Endothelial cell of umbilical vein (primary cell): ENCODE results near the gene SLC4A11. TPM values are rescaled to one million over a fixed set of nuclear protein-coding genes. Genes with fewer than 3 reads are reported as not detected.

Experiments used
- BruUV-seq: library from RNA; stranded (reverse); fragments of 400-500 nt; replicated peaks from 2 replicates; lab custom pipeline; 2021; lab: Mats Ljungman, UMichigan
- CTCF ChIA-PET: fragments of 300-600, 350-600 bp; sonication (Branson Sonifier 250); formaldehyde crosslinking; loops from one replicate; lab custom pipeline; 2021; ENCODE audit warnings: antibody characterized with exemption, inconsistent platforms; lab: Charles Lee
- POLR2A ChIA-PET: fragments of 300-600, 350-600 bp; sonication (Branson Sonifier 250); formaldehyde crosslinking; loops from one replicate; lab custom pipeline; 2021; ENCODE audit warnings: antibody characterized with exemption, inconsistent platforms; lab: Charles Lee
- DNase-seq: peaks from one replicate; pipeline ENCODE4 v3.0.0-alpha.2; 2011; ENCODE audit warnings: low read depth, low spot score
- FAIRE-seq: peaks from 2 replicates; lab custom pipeline; 2011; peaks lifted over from hg19 to GRCh38; lab: Jason Lieb, UNC
- H2AFZ ChIP-seq: 2 replicates; pipeline ENCODE4 v1.6.0; 2012; ENCODE audit warnings: low read depth, low read length, control low read depth, inconsistent platforms
- H3K27ac ChIP-seq: 2 replicates; pipeline ENCODE4 v1.5.1; 2011; ENCODE audit warnings: low read depth, mild to moderate bottlenecking, control low read depth, low read length, moderate library complexity; ENCODE audit not compliant: insufficient read depth
- H3K27me3 ChIP-seq, 2 experiments: 2 replicates each; pipeline versions ENCODE4 v1.6.0 to v1.6.1; 2011; ENCODE audit warnings: low read length in 2 of 2, mixed read lengths in 1 of 2; ENCODE audit not compliant: control insufficient read depth in 2 of 2, insufficient read depth in 2 of 2
- H3K36me3 ChIP-seq, 2 experiments: 2 replicates in 1 of 2; 3 replicates in 1 of 2; pipeline ENCODE4 v1.5.1; 2011; ENCODE audit warnings: low read length in 2 of 2, mild to moderate bottlenecking in 1 of 2, moderate library complexity in 1 of 2; ENCODE audit not compliant: control insufficient read depth in 2 of 2, insufficient read depth in 2 of 2; ENCODE audit errors: extremely low read depth in 1 of 2
- H3K4me1 ChIP-seq: 3 replicates; pipeline ENCODE4 v1.5.1; 2011; ENCODE audit warnings: mild to moderate bottlenecking, low read length; ENCODE audit not compliant: control insufficient read depth, insufficient read depth; ENCODE audit errors: extremely low read depth
- H3K4me2 ChIP-seq: 2 replicates; pipeline ENCODE4 v1.6.1; 2011; ENCODE audit warnings: low read length, control low read depth, mixed read lengths; ENCODE audit not compliant: insufficient read depth
- H3K4me3 ChIP-seq, 3 experiments: fragments of 200-600 bp in 1 of 3; sonication (generic), shearing (Covaris generic) in 1 of 3; replicated peaks in 1 of 3; 2 replicates each; pipeline ENCODE4 v1.5.1; 2011 to 2016; ENCODE audit warnings: control low read depth in 3 of 3, low read length in 3 of 3, mild to moderate bottlenecking in 2 of 3, inconsistent platforms in 1 of 3, low read depth in 1 of 3, moderate library complexity in 1 of 3; ENCODE audit not compliant: insufficient read depth in 1 of 3
- H3K79me2 ChIP-seq: 2 replicates; pipeline ENCODE4 v1.6.0; 2012; ENCODE audit warnings: low read length, inconsistent platforms; ENCODE audit not compliant: control insufficient read depth, insufficient read depth
- H3K9ac ChIP-seq: replicated peaks from 2 replicates; pipeline ENCODE3; 2011; ENCODE audit warnings: low read length, control low read depth; ENCODE audit not compliant: insufficient read depth; ENCODE audit errors: extremely low read depth
- H3K9me1 ChIP-seq: replicated peaks from 3 replicates; pipeline ENCODE4 v1.6.0; 2011; ENCODE audit warnings: mild to moderate bottlenecking, low read length; ENCODE audit not compliant: control insufficient read depth, insufficient read depth; ENCODE audit errors: extremely low read depth
- H3K9me3 ChIP-seq: replicated peaks from 2 replicates; pipeline ENCODE4 v1.5.1; 2012; ENCODE audit warnings: low read length, inconsistent platforms; ENCODE audit not compliant: control insufficient read depth, insufficient read depth
- H4K20me1 ChIP-seq: replicated peaks from 2 replicates; pipeline ENCODE3; 2011; ENCODE audit warnings: mild to moderate bottlenecking, low read length; ENCODE audit not compliant: control insufficient read depth, insufficient read depth; ENCODE audit errors: extremely low read depth
- EZH2 ChIP-seq: IDR thresholded peaks from 2 replicates; pipeline ENCODE4 v1.6.1; 2012; ENCODE audit warnings: borderline replicate concordance, low read depth, mild to moderate bottlenecking, moderate library complexity, low read length, inconsistent platforms; ENCODE audit not compliant: severe bottlenecking
- FOS ChIP-seq: IDR thresholded peaks from 2 replicates; pipeline ENCODE4 v1.6.1; 2011; ENCODE audit warnings: mild to moderate bottlenecking, low read length, moderate library complexity, borderline replicate concordance; ENCODE audit not compliant: insufficient read depth
- GATA2 ChIP-seq: IDR thresholded peaks from 2 replicates; pipeline ENCODE4 v1.7.0; 2011; ENCODE audit warnings: low read depth, mild to moderate bottlenecking, moderate library complexity, mixed read lengths, low read length; ENCODE audit not compliant: insufficient read length, insufficient read depth
- JUN ChIP-seq: IDR thresholded peaks from 2 replicates; pipeline ENCODE4 v1.6.1; 2011; ENCODE audit warnings: borderline replicate concordance, low read depth; ENCODE audit not compliant: insufficient read length, insufficient read depth
- POLR2AphosphoS5 ChIP-seq: IDR thresholded peaks from 2 replicates; pipeline ENCODE4 v1.6.1; 2012; ENCODE audit warnings: low read depth, mild to moderate bottlenecking, control low read depth, low read length, moderate library complexity; ENCODE audit not compliant: insufficient read depth
- dilution Hi-C: fragments of 300-500 bp; cut with MboI; formaldehyde crosslinking; loops from one replicate; pipeline ENCODE4 v1.15.0; 2019; ENCODE audit warnings: low sequenced_read_pairs; ENCODE audit not compliant: extremely low pct_ligation_motif_present
- intact Hi-C: fragments of 100-400 bp; cut with micrococcal nuclease; formaldehyde crosslinking; loops from one replicate; pipeline ENCODE4 v1.10.0; 2022
- polyA plus RNA-seq, 4 experiments: library from polyadenylated mRNA; depleted of rRNA in 3 of 4; stranded (reverse) in 3 of 4; unstranded in 1 of 4; fragments of >200 nt; gene quantifications; 2 replicates each; pipeline versions ENCODE4 v1.2.1 to v1.2.3, GENCODE V29; 2011 to 2012; ENCODE audit warnings: missing spikeins in 1 of 4
- total RNA-seq: library from RNA; stranded (reverse); gene quantifications from 2 replicates; pipeline ENCODE4 v1.2.3, GENCODE V29; 2021
- TF ChIP-seq, protein P1 (sequence below), 2 donors: IDR thresholded peaks; 1 replicate in 1 of 2; 2 replicates in 1 of 2; pipeline ENCODE4 v1.5.1; 2011; ENCODE audit warnings: low read length in 2 of 2, mild to moderate bottlenecking in 2 of 2, moderate library complexity in 2 of 2, control low read depth in 1 of 2, inconsistent platforms in 1 of 2, low read depth in 1 of 2; ENCODE audit not compliant: insufficient read depth in 1 of 2; ENCODE audit errors: extremely low read depth in 1 of 2
- TF ChIP-seq, protein P2 (sequence below): IDR thresholded peaks from 2 replicates; pipeline ENCODE4 v1.6.1; 2011; ENCODE audit not compliant: insufficient read depth, insufficient read length

Gene SLC4A11
- total and polyA plus RNA-seq, 2 donors (not counting 3 experiments of a cell fraction or from before 2014, with no cell fraction given): 5.7 to 10.2 TPM

DNA sequence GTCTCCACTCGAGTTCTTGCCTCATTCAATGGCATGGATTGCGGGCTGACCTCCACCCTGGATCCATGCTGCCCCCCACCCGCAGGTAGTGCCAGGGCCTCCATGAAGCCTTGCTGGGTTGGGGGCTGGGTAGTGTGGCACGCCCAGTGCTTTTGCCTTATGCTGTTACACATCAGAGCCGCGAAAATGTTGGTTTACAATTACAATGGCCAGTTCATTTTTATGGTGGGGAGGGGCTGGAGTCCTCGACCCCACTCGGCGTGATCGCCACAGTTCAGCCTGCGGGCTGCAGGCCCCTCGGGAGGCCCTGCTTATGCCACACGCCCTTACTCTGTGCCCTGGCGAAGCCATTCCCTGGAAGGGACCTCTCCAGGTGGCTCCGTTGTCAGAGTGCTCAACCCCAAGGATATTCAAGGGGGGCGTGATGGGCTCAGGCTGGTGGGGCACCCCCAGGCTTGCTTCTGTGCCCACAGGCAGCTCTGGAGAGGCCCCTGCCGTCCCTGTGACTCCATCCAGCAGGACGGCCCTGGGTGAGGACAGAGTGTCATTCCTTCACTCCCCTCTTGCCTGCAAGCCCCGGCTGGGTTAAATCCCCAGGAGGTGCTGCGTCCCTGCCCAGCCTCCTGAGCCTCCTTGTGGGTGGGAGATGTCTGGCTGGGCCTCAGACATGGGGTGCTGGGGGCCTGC, 14.9 kb downstream of the SLC4A11 start:
- H3K4me2 ChIP-seq: no peak overlapping the region
- peaks cover 0 to 5% of the 10 kb centered on the region in 2 experiments for H3K36me3 ChIP-seq
- no peaks in the 10 kb centered on the region for H3K9me1 ChIP-seq
- ChIA-PET POLR2A (no interaction called here), CTCF (interaction anchor here (1.3 kb wide), 1 partner anchor 92 kb away, joined by 3 read pairs; no protein-coding TSS in a partner anchor)
- no peaks in the 10 kb centered on the region for H3K4me1 ChIP-seq
- FAIRE-seq: no peak
- no peak overlapping the region for H3K27ac ChIP-seq
- DNase-seq: no peak
- no peaks in the 10 kb centered on the region for H3K79me2 ChIP-seq
- no peaks in the 10 kb centered on the region for H4K20me1 ChIP-seq
- dilution Hi-C loops (no loop called here), intact Hi-C loops (no loop called here)
- no peaks in the 10 kb centered on the region for H3K27me3 ChIP-seq
- H3K4me3 ChIP-seq: no peak overlapping the region
- no peak for TF ChIP-seq GATA2
- no peak for TF ChIP-seq POLR2AphosphoS5
- TF ChIP-seq, protein P1, sequence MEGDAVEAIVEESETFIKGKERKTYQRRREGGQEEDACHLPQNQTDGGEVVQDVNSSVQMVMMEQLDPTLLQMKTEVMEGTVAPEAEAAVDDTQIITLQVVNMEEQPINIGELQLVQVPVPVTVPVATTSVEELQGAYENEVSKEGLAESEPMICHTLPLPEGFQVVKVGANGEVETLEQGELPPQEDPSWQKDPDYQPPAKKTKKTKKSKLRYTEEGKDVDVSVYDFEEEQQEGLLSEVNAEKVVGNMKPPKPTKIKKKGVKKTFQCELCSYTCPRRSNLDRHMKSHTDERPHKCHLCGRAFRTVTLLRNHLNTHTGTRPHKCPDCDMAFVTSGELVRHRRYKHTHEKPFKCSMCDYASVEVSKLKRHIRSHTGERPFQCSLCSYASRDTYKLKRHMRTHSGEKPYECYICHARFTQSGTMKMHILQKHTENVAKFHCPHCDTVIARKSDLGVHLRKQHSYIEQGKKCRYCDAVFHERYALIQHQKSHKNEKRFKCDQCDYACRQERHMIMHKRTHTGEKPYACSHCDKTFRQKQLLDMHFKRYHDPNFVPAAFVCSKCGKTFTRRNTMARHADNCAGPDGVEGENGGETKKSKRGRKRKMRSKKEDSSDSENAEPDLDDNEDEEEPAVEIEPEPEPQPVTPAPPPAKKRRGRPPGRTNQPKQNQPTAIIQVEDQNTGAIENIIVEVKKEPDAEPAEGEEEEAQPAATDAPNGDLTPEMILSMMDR (IDR thresholded peaks at IDR 0.05; ENCODE audit: extremely low read depth in 1 of 2, insufficient read depth in 1 of 2, low read depth in 1 of 2, low read length in 2 of 2): no peak
- TF ChIP-seq, protein P2, sequence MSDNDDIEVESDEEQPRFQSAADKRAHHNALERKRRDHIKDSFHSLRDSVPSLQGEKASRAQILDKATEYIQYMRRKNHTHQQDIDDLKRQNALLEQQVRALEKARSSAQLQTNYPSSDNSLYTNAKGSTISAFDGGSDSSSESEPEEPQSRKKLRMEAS: no peak
- no peak for TF ChIP-seq FOS
- TF ChIP-seq JUN: no peak
- no peak for TF ChIP-seq EZH2
- no peak overlapping the region for H3K9ac ChIP-seq
- BruUV-seq: no TSS peak
- H3K9me3 ChIP-seq: no peaks in the 10 kb centered on the region
- no peak overlapping the region for H2AFZ ChIP-seq
